Astrocyte (in vitro differentiated cells and primary cell): ENCODE results near the gene DNAJC13.
"Not testable (repeated sequence)": the region's sequence is repeated elsewhere in the genome, so short reads cannot be mapped to it uniquely, and the experiment has no call there.

ENCODE experiments used
- EZH2 ChIP-seq: IDR thresholded peaks from 2 replicates; pipeline ENCODE4 v1.6.1; 2012; ENCODE audit warnings: mild to moderate bottlenecking, low read length, inconsistent platforms; ENCODE audit not compliant: insufficient read depth
- TF ChIP-seq, protein P1 (sequence below): IDR thresholded peaks from 2 replicates; pipeline ENCODE4 v1.5.1; 2011; ENCODE audit warnings: low read depth, mild to moderate bottlenecking, inconsistent platforms, low read length, moderate library complexity; ENCODE audit not compliant: insufficient read depth

GRCh38 chr3:132376945-132377354 is 40.4 kb upstream of the DNAJC13 start:
- TF ChIP-seq, protein P1, sequence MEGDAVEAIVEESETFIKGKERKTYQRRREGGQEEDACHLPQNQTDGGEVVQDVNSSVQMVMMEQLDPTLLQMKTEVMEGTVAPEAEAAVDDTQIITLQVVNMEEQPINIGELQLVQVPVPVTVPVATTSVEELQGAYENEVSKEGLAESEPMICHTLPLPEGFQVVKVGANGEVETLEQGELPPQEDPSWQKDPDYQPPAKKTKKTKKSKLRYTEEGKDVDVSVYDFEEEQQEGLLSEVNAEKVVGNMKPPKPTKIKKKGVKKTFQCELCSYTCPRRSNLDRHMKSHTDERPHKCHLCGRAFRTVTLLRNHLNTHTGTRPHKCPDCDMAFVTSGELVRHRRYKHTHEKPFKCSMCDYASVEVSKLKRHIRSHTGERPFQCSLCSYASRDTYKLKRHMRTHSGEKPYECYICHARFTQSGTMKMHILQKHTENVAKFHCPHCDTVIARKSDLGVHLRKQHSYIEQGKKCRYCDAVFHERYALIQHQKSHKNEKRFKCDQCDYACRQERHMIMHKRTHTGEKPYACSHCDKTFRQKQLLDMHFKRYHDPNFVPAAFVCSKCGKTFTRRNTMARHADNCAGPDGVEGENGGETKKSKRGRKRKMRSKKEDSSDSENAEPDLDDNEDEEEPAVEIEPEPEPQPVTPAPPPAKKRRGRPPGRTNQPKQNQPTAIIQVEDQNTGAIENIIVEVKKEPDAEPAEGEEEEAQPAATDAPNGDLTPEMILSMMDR, result not testable (repeated sequence)
- not testable (repeated sequence) for TF ChIP-seq EZH2
